Mesodermal cell (in vitro differentiated cells): ENCODE measurements around the gene ASB1. TPM values are rescaled to one million over a fixed set of nuclear protein-coding genes. Genes with fewer than 3 reads are reported as not detected.

Experiments
- H3K27ac ChIP-seq: 2 replicates; pipeline ENCODE4 v1.7.0; 2013; ENCODE audit warnings: mild to moderate bottlenecking, low read depth, low read length, moderate library complexity; ENCODE audit not compliant: severe bottlenecking
- H3K36me3 ChIP-seq: 2 replicates; pipeline ENCODE4 v1.7.1; 2013; ENCODE audit warnings: mild to moderate bottlenecking, low read length, moderate library complexity; ENCODE audit not compliant: control insufficient read depth, insufficient read depth
- H3K4me1 ChIP-seq: one replicate; pipeline ENCODE4 v1.7.1; 2013; ENCODE audit warnings: mild to moderate bottlenecking, low read length; ENCODE audit not compliant: insufficient read depth, control insufficient read depth, poor library complexity, severe bottlenecking
- H3K4me3 ChIP-seq: 2 replicates; pipeline ENCODE4 v1.7.0; 2013; ENCODE audit warnings: low read length, control low read depth, mild to moderate bottlenecking; ENCODE audit not compliant: insufficient read depth, poor library complexity, severe bottlenecking; ENCODE audit errors: extremely low read depth
- H3K9me3 ChIP-seq: 2 replicates; pipeline ENCODE4 v1.7.1; 2013; ENCODE audit warnings: mild to moderate bottlenecking, low read length, moderate library complexity; ENCODE audit not compliant: control insufficient read depth
- WGBS, 2 experiments: methylation state at CpG; one replicate each; pipeline ENCODE4 v1.1.5; 2013; ENCODE audit warnings: missing lambda C conversion rate in 2 of 2; ENCODE audit not compliant: insufficient coverage in 2 of 2; 5-methylcytosine and 5-hydroxymethylcytosine counted together
- polyA plus RNA-seq, 2 experiments: library from polyadenylated mRNA; stranded (reverse); fragments of 50-300 nt; gene quantifications; one replicate each; pipeline ENCODE4 v1.2.3, GENCODE V29; 2013

Gene ASB1
- 26.8 TPM for polyA plus RNA-seq (2013, experiment 1 of 2)
- 22.2 TPM for polyA plus RNA-seq (2013, experiment 2 of 2)

GRCh38 chr2:238426568-238427434 lies at the start of gene ASB1:
Gene ASB1 (plus strand): TSS chr2:238426927. CDS start chr2:238427071, 144 bp downstream.
- WGBS, 2 experiments = 0% methylated on average over 65 to 99 of the region's 104 CpGs
- H3K36me3 ChIP-seq = peaks cover 28% of the 10 kb centered on the region
- peaks cover 12% of the 10 kb centered on the region for H3K4me1 ChIP-seq
- peaks cover 10% of the 10 kb centered on the region for H3K9me3 ChIP-seq
- peak within 1 kb of the TSS; percentile 90 for H3K27ac ChIP-seq
- peak within 1 kb of the TSS; percentile 93 for H3K4me3 ChIP-seq

GRCh38 chr2:238378230-238379095 lies 48.3 kb upstream of the ASB1 start:
- H3K9me3 ChIP-seq = no peaks in the 10 kb centered on the region
- H3K4me3 ChIP-seq = no peak overlapping the region
- H3K36me3 ChIP-seq = peaks cover 7% of the 10 kb centered on the region
- H3K27ac ChIP-seq = no peak overlapping the region
- peaks cover 11% of the 10 kb centered on the region for H3K4me1 ChIP-seq
- 81 to 100% methylated on average over 6 to 7 of the region's 11 CpGs for WGBS, 2 experiments

- Histone ChIP-seq H3K27ac (no peak overlapping the region), H3K4me1 (peaks cover 11% of the 10 kb centered on the region), H3K4me3 (no peak overlapping the region), H3K9me3 (no peaks in the 10 kb centered on the region), H3K36me3 (peaks cover 10% of the 10 kb centered on the region)
- 84 to 93% methylated on average over 11 to 14 of the region's 15 CpGs for WGBS, 2 experiments
These were observed 47.5 kb upstream of the ASB1 start for GRCh38 chr2:238379096-238379810.

- Histone ChIP-seq H3K4me1 (peaks cover 11% of the 10 kb centered on the region), H3K4me3 (no peak overlapping the region), H3K36me3 (peaks cover 10% of the 10 kb centered on the region), H3K27ac (no peak overlapping the region), H3K9me3 (no peaks in the 10 kb centered on the region)
- 90 to 93% methylated on average over 3 to 5 of the region's 7 CpGs for WGBS, 2 experiments
These were observed 46.4 kb upstream of the ASB1 start for GRCh38 chr2:238380336-238380735.

GRCh38 chr2:238380785-238381184 lies 45.9 kb upstream of the ASB1 start:
- Histone ChIP-seq H3K4me1 (peaks cover 11% of the 10 kb centered on the region), H3K9me3 (no peaks in the 10 kb centered on the region), H3K36me3 (peaks cover 10% of the 10 kb centered on the region)

GRCh38 chr2:238381341-238382115 lies 45.2 kb upstream of the ASB1 start:
- no peak overlapping the region for H3K27ac ChIP-seq
- H3K4me1 ChIP-seq = peaks cover 11% of the 10 kb centered on the region
- 93 to 96% methylated on average over 14 to 15 of the region's 16 CpGs for WGBS, 2 experiments

More at GRCh38 chr2:238380785-238381184, 45.9 kb upstream of the ASB1 start:
- Histone ChIP-seq H3K4me3 (no peak overlapping the region), H3K27ac (no peak overlapping the region)
- WGBS, 2 experiments = no CpG with 5 or more reads among the region's 1 CpG

GRCh38 chr2:238382381-238382781 lies 44.3 kb upstream of the ASB1 start:
- 84 to 93% methylated on average over 4 to 5 of the region's 5 CpGs for WGBS, 2 experiments
- peaks cover 11% of the 10 kb centered on the region for H3K4me1 ChIP-seq
- no peak overlapping the region for H3K4me3 ChIP-seq
- H3K36me3 ChIP-seq = peaks cover 10% of the 10 kb centered on the region
- H3K27ac ChIP-seq = no peak overlapping the region
- no peaks in the 10 kb centered on the region for H3K9me3 ChIP-seq

More at GRCh38 chr2:238381341-238382115, 45.2 kb upstream of the ASB1 start:
- H3K4me3 ChIP-seq = no peak overlapping the region
- H3K36me3 ChIP-seq = peaks cover 10% of the 10 kb centered on the region
- no peaks in the 10 kb centered on the region for H3K9me3 ChIP-seq

- peaks cover 11% of the 10 kb centered on the region for H3K4me1 ChIP-seq
These were observed 43.6 kb upstream of the ASB1 start for GRCh38 chr2:238383135-238383534.

GRCh38 chr2:238383743-238384380 lies 42.9 kb upstream of the ASB1 start:
- Histone ChIP-seq H3K27ac (no peak overlapping the region), H3K9me3 (no peaks in the 10 kb centered on the region), H3K4me3 (no peak overlapping the region), H3K4me1 (peaks cover 11% of the 10 kb centered on the region), H3K36me3 (peaks cover 10% of the 10 kb centered on the region)
- WGBS, 2 experiments = 96 to 97% methylated on average over 4 to 5 of the region's 7 CpGs

More at GRCh38 chr2:238383135-238383534, 43.6 kb upstream of the ASB1 start:
- Histone ChIP-seq H3K36me3 (peaks cover 10% of the 10 kb centered on the region), H3K4me3 (no peak overlapping the region), H3K9me3 (no peaks in the 10 kb centered on the region), H3K27ac (no peak overlapping the region)
- WGBS, 2 experiments = 94 to 100% methylated on average over 2 to 4 of the region's 5 CpGs
